AG09319 (cell line): ENCODE measurements around the gene ZC3H7A.

Experiments
- DNase-seq: peaks from one replicate; pipeline ENCODE4 v3.0.0-alpha.2; 2010; ENCODE audit warnings: low read depth; ENCODE audit errors: extremely low read depth
- CTCF ChIP-seq: IDR thresholded peaks from 2 replicates; pipeline ENCODE4 v1.5.1; 2011; ENCODE audit warnings: low read depth, mild to moderate bottlenecking, inconsistent platforms, low read length, moderate library complexity

ZC3H7A gene, protein sequence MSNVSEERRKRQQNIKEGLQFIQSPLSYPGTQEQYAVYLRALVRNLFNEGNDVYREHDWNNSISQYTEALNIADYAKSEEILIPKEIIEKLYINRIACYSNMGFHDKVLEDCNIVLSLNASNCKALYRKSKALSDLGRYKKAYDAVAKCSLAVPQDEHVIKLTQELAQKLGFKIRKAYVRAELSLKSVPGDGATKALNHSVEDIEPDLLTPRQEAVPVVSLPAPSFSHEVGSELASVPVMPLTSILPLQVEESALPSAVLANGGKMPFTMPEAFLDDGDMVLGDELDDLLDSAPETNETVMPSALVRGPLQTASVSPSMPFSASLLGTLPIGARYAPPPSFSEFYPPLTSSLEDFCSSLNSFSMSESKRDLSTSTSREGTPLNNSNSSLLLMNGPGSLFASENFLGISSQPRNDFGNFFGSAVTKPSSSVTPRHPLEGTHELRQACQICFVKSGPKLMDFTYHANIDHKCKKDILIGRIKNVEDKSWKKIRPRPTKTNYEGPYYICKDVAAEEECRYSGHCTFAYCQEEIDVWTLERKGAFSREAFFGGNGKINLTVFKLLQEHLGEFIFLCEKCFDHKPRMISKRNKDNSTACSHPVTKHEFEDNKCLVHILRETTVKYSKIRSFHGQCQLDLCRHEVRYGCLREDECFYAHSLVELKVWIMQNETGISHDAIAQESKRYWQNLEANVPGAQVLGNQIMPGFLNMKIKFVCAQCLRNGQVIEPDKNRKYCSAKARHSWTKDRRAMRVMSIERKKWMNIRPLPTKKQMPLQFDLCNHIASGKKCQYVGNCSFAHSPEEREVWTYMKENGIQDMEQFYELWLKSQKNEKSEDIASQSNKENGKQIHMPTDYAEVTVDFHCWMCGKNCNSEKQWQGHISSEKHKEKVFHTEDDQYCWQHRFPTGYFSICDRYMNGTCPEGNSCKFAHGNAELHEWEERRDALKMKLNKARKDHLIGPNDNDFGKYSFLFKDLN

DNA sequence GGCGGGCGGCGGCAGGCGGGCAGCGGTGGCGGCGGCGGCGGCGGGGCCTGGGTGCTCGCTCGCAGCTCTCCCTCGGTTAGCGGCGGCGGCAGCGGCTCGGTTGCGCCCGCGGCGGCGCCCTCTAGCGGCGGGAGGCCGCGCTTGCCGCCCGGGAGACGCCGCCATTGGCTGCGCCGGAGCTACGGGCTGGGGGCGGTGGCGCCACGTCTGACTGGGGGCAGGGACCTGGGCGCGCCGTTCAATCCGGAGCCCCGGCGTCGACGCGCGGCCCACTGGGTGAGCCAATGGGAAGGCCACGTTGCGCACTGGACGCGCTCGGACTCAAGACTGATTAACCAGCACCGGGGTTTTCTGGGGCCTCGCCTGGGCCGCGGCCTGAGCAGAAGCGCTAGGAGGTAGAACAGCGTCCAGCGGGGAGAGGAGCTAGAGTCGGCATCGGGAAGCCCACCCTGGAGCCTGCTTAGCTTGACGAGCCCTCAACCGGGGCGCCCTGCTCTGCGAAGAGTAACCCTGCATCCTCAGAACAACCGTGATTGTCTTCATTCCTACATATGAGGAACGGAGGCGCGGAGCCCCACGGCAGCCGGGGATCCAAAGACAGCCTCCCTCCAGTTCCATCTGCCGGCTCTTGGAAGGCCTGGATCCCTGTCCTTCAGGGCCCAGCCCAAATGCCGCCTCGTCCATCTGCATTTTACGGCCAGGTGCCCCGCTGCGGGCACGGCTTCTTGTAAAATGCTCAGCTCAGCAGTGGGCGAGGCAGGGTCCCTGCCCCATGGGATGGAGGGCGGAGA is at the start of gene ZC3H7A:
ZC3H7A (minus strand) TSS at position 93 of the 791 bp plus-strand sequence. CDS start 14,904 bp downstream, outside the sequence.
- DNase-seq: peak; percentile 93
- TF ChIP-seq CTCF: peak; percentile 31

DNA sequence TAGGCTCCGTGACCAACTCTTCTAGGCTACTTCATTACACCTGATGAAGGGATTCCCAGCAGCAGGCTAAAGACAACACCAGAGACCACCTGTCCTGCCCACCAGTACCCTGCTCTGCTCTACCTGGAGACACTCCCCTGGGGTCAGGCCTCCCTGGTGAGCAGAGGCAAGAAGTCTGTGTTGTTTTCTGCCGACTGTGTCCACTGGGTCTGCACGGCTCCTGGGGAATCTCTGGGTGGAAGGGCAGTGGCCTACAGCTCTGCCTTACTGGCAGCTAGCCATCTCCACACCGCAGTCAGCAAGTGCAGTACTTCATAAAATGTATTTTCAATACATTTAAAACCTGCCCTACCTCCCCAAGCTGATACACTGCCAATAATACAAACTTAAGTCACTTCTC is 47.4 kb upstream of the ZC3H7A start:
- no peak for DNase-seq
- TF ChIP-seq CTCF: no peak

DNA sequence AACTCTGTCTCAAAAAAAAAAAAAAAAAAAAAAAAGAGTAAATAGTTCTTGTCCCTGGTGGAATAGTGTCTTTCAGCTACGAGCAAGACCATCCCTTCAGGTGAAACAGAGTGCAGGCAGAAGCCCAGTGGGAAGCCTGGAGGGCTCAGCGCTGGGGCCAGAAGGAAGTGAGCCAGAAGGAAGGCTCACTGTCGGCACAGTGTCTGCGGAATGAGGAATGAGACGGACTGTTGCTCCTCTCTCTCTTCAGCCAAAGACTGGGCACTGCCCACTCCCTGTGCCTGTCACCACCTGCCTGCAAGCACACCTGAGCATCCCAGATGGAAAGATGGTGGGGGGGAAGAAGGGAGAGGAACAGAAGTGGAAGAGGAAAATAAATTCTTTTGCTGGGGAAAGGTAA is 46.8 kb upstream of the ZC3H7A start:
- no peak for DNase-seq
- TF ChIP-seq CTCF: no peak

- no peak for DNase-seq
- TF ChIP-seq CTCF: no peak
These were observed 46.1 kb upstream of the ZC3H7A start for GRCh38 chr16:11843206-11843605.

GRCh38 chr16:11841026-11841425 is 44.0 kb upstream of the ZC3H7A start:
- DNase-seq: no peak
- TF ChIP-seq CTCF: no peak

GRCh38 chr16:11836650-11837244 is 39.7 kb upstream of the ZC3H7A start:
- no peak for DNase-seq
- TF ChIP-seq CTCF: no peak
